ENCODE data around the gene PATE1.

GRCh38 chr11:125784678-125785077 is 38.6 kb downstream of the PATE1 start:
- TF ChIP-seq, protein P1, sequence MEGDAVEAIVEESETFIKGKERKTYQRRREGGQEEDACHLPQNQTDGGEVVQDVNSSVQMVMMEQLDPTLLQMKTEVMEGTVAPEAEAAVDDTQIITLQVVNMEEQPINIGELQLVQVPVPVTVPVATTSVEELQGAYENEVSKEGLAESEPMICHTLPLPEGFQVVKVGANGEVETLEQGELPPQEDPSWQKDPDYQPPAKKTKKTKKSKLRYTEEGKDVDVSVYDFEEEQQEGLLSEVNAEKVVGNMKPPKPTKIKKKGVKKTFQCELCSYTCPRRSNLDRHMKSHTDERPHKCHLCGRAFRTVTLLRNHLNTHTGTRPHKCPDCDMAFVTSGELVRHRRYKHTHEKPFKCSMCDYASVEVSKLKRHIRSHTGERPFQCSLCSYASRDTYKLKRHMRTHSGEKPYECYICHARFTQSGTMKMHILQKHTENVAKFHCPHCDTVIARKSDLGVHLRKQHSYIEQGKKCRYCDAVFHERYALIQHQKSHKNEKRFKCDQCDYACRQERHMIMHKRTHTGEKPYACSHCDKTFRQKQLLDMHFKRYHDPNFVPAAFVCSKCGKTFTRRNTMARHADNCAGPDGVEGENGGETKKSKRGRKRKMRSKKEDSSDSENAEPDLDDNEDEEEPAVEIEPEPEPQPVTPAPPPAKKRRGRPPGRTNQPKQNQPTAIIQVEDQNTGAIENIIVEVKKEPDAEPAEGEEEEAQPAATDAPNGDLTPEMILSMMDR (IDR thresholded peaks at IDR 0.05) = no peak
- no peak for TF ChIP-seq POLR2A (IDR thresholded peaks at IDR 0.05)
